ENCODE results near the gene RASGRF1. TPM values are rescaled to one million over a fixed set of nuclear protein-coding genes. Genes with fewer than 3 reads are reported as not detected.

The RASGRF1 gene
- total and polyA plus RNA-seq, 10 donors, result 0.50 to 3.4 (median 1.8) TPM

GRCh38 chr15:79088426-79089205, 2.0 kb downstream of the RASGRF1 start:
- DNase-seq, result no peak
- H3K27ac ChIP-seq, result no peak overlapping the region
- H3K27me3 ChIP-seq (replicated peaks in 1 of 7), result peaks cover 4 to 94% (median 45%) of the 10 kb centered on the region in 7 donors
- no peaks in the 10 kb centered on the region for H3K36me3 ChIP-seq
- intact Hi-C loops (cut with DNase I; ENCODE audit: low total_unique reads), result no loop called here
- peaks cover 5 to 27% (median 20%) of the 10 kb centered on the region in 6 donors for H3K4me1 ChIP-seq
- H3K9me3 ChIP-seq, result no peaks in the 10 kb centered on the region
- TF ChIP-seq POLR2A (IDR thresholded peaks at IDR 0.05), result no peak
- no peak for TF ChIP-seq CTCF (IDR thresholded peaks at IDR 0.05 in 8 of 11, conservative IDR thresholded peaks at IDR 0.05 in 3 of 11)
- TF ChIP-seq POLR2AphosphoS5 (IDR thresholded peaks at IDR 0.05), result no peak
- H3K4me3 ChIP-seq, result no peak overlapping the region
- WGBS, 5 donors, result 46 to 60% (median 56%) methylated on average over 7 of the region's 7 CpGs

GRCh38 chr15:79086814-79087213, 3.8 kb downstream of the RASGRF1 start:
- 49 to 92% (median 66%) methylated on average over 4 of the region's 4 CpGs for WGBS, 5 donors
- intact Hi-C loops (cut with DNase I; ENCODE audit: low total_unique reads), result no loop called here
- no peaks in the 10 kb centered on the region for H3K36me3 ChIP-seq
- peaks cover 4 to 76% (median 34%) of the 10 kb centered on the region in 7 donors for H3K27me3 ChIP-seq (replicated peaks in 1 of 7)
- H3K27ac ChIP-seq, result no peak overlapping the region
- TF ChIP-seq POLR2AphosphoS5 (IDR thresholded peaks at IDR 0.05) (no peak), POLR2A (IDR thresholded peaks at IDR 0.05) (no peak), CTCF (IDR thresholded peaks at IDR 0.05 in 8 of 11, conservative IDR thresholded peaks at IDR 0.05 in 3 of 11) (no peak)
- H3K9me3 ChIP-seq, result no peaks in the 10 kb centered on the region
- peaks cover 5 to 27% (median 20%) of the 10 kb centered on the region in 6 donors for H3K4me1 ChIP-seq
- no peak overlapping the region for H3K4me3 ChIP-seq
- DNase-seq, result no peak

- peaks cover 0 to 53% (median 12%) of the 10 kb centered on the region in 7 donors for H3K27me3 ChIP-seq (replicated peaks in 1 of 7)
- H3K4me1 ChIP-seq, result peaks cover 0 to 5% (median under 1%) of the 10 kb centered on the region in 6 donors
- no peaks in the 10 kb centered on the region for H3K9me3 ChIP-seq
- no peak overlapping the region for H3K27ac ChIP-seq
- WGBS, 5 donors, result 67 to 80% (median 78%) methylated on average over 14 of the region's 14 CpGs
- H3K36me3 ChIP-seq, result no peaks in the 10 kb centered on the region
- TF ChIP-seq POLR2A (IDR thresholded peaks at IDR 0.05), result no peak
- TF ChIP-seq CTCF (IDR thresholded peaks at IDR 0.05 in 8 of 11, conservative IDR thresholded peaks at IDR 0.05 in 3 of 11), result no peak
- no peak for TF ChIP-seq POLR2AphosphoS5 (IDR thresholded peaks at IDR 0.05)
- intact Hi-C loops (cut with DNase I; ENCODE audit: low total_unique reads), result no loop called here
- no peak for DNase-seq
- H3K4me3 ChIP-seq, result no peak overlapping the region
Observed at GRCh38 chr15:79084308-79084968, 6.1 kb downstream of the RASGRF1 start.

GRCh38 chr15:79083154-79083553, 7.4 kb downstream of the RASGRF1 start:
- peaks cover 0 to 40% (median 0%) of the 10 kb centered on the region in 7 donors for H3K27me3 ChIP-seq (replicated peaks in 1 of 7)
- DNase-seq, result no peak
- H3K27ac ChIP-seq, result no peak overlapping the region
- no peaks in the 10 kb centered on the region for H3K36me3 ChIP-seq
- TF ChIP-seq POLR2A (IDR thresholded peaks at IDR 0.05), result no peak
- H3K4me1 ChIP-seq, result no peaks in the 10 kb centered on the region
- no peak overlapping the region for H3K4me3 ChIP-seq
- intact Hi-C loops (cut with DNase I; ENCODE audit: low total_unique reads), result no loop called here
- no peaks in the 10 kb centered on the region for H3K9me3 ChIP-seq
- WGBS, 5 donors, result 77 to 91% (median 84%) methylated on average over 13 to 14 of the region's 14 CpGs

Measured in spleen (tissue), 11 donors.